IMR-90 (cell line): ENCODE measurements around the gene C6orf120.

Source experiments
- CEBPB ChIP-seq: IDR thresholded peaks from 2 replicates; pipeline ENCODE4 v1.6.1; 2012; ENCODE audit warnings: low read depth, low read length, improper control_type of control experiment
- MAFK ChIP-seq: IDR thresholded peaks from 2 replicates; pipeline ENCODE4 v1.6.1; 2012; ENCODE audit warnings: low read depth, low read length, improper control_type of control experiment
- POLR2A ChIP-seq: IDR thresholded peaks from 2 replicates; pipeline ENCODE4 v1.6.1; 2012; ENCODE audit warnings: mild to moderate bottlenecking, low read depth, low read length
- SMC3 ChIP-seq: fragments of 150-350 bp; IDR thresholded peaks from 2 replicates; pipeline ENCODE4 v1.6.1; 2016; ENCODE audit warnings: low read depth, mild to moderate bottlenecking, antibody characterized with exemption, low read length, moderate library complexity
- TF ChIP-seq, protein P1 (sequence below): conservative IDR thresholded peaks from 2 replicates; pipeline ENCODE4 v1.5.1; 2012; ENCODE audit warnings: mild to moderate bottlenecking, low read depth, low read length, improper control_type of control experiment
- TF ChIP-seq, protein P2 (sequence below): fragments of 150-350 bp; IDR thresholded peaks from 2 replicates; pipeline ENCODE4 v1.6.1; 2016; ENCODE audit warnings: low read depth, mild to moderate bottlenecking, low read length, moderate library complexity, borderline replicate concordance

- TF ChIP-seq, protein P1, sequence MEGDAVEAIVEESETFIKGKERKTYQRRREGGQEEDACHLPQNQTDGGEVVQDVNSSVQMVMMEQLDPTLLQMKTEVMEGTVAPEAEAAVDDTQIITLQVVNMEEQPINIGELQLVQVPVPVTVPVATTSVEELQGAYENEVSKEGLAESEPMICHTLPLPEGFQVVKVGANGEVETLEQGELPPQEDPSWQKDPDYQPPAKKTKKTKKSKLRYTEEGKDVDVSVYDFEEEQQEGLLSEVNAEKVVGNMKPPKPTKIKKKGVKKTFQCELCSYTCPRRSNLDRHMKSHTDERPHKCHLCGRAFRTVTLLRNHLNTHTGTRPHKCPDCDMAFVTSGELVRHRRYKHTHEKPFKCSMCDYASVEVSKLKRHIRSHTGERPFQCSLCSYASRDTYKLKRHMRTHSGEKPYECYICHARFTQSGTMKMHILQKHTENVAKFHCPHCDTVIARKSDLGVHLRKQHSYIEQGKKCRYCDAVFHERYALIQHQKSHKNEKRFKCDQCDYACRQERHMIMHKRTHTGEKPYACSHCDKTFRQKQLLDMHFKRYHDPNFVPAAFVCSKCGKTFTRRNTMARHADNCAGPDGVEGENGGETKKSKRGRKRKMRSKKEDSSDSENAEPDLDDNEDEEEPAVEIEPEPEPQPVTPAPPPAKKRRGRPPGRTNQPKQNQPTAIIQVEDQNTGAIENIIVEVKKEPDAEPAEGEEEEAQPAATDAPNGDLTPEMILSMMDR: no peak
- TF ChIP-seq CEBPB (no peak), POLR2A (no peak), SMC3 (no peak), MAFK (no peak)
- TF ChIP-seq, protein P2, sequence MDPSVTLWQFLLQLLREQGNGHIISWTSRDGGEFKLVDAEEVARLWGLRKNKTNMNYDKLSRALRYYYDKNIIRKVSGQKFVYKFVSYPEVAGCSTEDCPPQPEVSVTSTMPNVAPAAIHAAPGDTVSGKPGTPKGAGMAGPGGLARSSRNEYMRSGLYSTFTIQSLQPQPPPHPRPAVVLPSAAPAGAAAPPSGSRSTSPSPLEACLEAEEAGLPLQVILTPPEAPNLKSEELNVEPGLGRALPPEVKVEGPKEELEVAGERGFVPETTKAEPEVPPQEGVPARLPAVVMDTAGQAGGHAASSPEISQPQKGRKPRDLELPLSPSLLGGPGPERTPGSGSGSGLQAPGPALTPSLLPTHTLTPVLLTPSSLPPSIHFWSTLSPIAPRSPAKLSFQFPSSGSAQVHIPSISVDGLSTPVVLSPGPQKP: no peak
Measured at GRCh38 chr6:169741344-169741743, 39.4 kb downstream of the C6orf120 start.
